Activated naive CD4-positive, alpha-beta T cell treated with anti-CD3 and anti-CD28 coated beads, Interleukin-2, amount 50 U/mL, for 16 hours (primary cell): ENCODE data around the gene LRP8.
"Not testable (repeated sequence)": the region's sequence is repeated elsewhere in the genome, so short reads cannot be mapped to it uniquely, and the experiment has no call there.

Experiments used
- DNase-seq: peaks from one replicate; pipeline ENCODE4 v3.0.0-alpha.2; 2020

Gene LRP8

GRCh38 chr1:53303726-53304515 is 23.9 kb downstream of the LRP8 start:
- DNase-seq: no peak

- DNase-seq: no peak
Measured at GRCh38 chr1:53303243-53303642, 24.6 kb downstream of the LRP8 start.

- no peak for DNase-seq
Measured at GRCh38 chr1:53299233-53299632, 28.6 kb downstream of the LRP8 start.

DNA sequence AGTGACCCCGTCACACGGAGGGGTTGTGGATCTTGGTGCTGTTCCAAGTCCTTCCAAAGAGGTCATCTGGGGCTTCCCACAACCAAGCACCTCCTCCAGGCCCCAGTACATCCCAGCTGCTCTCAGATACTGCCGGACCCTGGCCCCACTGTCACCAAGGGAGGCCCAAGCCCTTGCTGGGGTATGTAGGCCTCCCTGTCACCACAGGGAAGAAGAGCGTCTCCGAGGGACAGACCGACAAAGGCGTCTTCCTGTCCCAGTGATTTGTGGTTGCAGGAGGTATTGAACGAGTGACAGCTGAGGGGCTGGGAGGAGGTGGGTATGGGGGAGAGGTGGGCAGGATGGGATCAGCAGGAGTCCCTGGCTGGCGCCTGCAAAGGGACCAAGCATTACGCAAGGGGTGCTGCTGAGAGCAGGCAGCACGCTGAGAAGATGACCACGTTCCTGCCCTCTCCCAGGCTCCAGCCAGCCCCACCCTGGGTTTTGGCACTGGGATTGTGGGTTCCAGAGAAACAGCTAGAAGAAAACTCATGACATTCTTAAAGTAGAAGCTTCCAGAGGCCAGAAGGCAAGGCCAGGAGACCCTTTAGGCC is 29.7 kb downstream of the LRP8 start:
- DNase-seq: no peak

DNA sequence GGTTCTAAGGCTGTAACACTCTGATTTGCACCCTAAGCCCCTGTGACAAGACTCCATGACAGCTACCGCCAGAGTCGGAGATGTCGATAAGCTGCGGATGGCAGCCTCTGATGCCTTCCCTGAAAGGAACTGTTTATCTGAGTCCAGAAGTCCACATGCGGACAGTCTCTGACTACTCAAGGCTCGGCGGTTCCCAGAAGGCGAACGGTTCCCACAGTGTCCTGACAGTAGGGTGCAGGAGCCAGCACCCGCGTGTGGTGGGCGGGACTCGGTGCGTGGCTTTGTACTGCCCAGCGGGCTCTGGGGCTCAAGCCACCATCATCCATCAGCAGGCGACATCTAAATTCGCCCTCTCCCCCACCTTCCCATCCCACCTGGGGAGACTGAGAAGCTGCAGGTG is 30.7 kb downstream of the LRP8 start:
- no peak for DNase-seq

GRCh38 chr1:53296117-53296749 is 31.6 kb downstream of the LRP8 start:
- DNase-seq: no peak

DNA sequence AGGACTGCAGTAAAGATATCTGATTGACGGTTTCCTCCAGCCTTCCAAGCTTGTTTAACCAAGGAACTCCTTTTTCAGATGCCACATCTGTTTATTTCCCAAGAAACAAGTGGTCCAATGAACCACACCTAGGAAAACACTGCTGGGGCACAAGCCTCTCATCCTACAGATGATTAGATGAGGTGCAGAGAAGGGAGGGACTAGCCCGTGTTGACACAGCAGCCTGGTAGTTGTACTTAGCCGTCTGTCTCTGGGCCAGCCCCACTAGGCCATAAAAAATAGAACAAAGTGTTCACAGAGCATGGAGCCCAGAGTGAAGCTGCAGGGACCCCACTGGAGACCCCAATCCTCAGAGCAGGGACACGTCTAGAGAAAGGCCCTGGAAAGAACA is 32.1 kb downstream of the LRP8 start:
- DNase-seq: no peak

DNA sequence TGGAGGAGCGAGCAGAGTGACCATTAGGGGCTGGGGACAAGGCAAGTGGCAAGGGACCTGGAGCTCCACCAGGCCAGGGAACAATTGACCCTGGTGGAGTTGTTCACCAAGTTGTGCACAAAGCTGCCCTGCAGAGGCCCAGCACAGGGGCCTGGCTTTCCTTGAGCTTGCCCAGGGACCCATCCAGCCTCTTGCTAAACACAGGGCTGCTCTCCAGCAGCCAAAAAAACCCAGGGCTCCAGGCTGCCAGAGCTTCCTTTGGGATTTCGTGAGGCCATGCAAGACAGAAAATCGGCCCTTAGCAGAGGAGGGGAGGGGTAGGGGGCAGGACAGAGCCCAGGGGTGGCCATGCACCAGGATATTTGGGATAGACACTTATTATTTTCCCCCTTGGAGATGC is 32.6 kb downstream of the LRP8 start:
- no peak for DNase-seq

DNA sequence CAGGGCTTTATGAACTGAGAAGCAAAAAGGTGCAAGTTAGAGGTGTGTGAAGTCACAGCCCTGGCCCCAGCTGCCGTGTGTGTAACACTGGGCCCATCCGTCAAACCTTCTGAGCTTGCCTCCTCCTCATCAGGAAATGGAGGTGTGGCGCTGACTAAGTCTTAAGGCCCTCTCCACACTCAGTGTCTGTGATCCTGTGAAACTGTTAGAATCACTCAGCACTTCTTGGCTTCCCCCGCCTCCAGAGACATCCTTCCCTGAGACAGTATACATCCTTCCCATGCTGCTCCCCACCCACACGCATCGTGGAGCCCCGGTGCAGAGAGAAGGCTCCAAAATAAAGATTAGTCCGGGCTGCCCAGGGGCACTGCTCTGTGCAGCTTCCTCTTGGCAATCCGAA is 33.3 kb downstream of the LRP8 start:
- peak; percentile 38 for DNase-seq

GRCh38 chr1:53294061-53294460 is 33.8 kb downstream of the LRP8 start:
- no peak for DNase-seq

GRCh38 chr1:53293123-53293522 is 34.7 kb downstream of the LRP8 start:
- DNase-seq: no peak

GRCh38 chr1:53292690-53293089 is 35.2 kb downstream of the LRP8 start:
- DNase-seq: no peak

GRCh38 chr1:53291574-53291973 is 36.3 kb downstream of the LRP8 start:
- DNase-seq: no peak

DNA sequence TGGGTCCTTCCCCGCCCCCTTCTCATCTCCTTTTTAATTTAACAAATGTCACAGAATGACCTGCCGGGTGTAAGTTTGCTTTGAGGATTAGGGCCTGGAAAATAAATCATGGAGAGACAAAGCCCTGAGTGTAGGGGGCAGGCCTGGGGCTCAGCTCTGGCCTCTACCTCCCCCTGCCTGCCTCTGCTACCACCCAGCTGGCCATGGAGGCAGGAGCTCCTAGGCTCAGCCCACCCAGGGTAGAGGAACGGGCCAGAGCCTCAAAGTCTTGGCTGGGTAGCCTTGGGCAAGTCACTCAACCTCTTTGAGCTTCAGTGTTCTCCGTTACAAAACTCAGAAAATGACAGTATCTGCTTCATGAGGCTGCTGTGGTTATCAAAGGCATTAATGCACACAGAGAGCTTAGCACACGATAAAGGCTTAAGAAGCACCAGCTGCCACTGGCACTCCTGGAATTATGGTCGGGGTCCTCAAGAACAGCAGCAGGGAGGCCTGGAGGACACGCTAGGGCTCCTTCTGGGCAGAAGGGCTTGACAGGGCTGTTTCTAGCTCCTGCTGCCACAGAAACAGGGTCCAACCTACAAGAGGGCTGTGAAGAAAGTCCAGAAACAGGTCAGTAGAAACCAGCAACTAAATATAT is 39.0 kb downstream of the LRP8 start:
- DNase-seq: no peak

GRCh38 chr1:53288002-53288789 is 39.7 kb downstream of the LRP8 start:
- DNase-seq: no peak

DNA sequence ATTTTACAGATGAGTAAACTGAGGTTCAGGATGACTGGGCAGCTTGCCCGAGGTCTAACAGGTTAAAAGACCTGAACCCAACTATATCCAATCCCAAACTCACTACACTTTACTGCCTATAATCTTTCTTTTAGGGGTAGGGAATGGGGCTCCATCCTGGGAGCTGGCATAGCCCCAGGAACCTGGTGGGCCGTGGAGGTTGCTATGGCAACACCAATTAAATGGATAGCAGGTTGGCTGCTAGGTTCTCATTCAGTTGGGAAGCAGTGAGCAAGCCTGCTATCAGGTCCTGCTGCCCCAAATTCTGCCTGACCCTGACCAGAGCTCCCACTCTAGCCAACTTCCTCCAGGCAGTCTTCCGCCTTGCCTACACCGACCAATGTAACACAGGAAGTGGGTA is 40.9 kb downstream of the LRP8 start:
- no peak for DNase-seq

DNA sequence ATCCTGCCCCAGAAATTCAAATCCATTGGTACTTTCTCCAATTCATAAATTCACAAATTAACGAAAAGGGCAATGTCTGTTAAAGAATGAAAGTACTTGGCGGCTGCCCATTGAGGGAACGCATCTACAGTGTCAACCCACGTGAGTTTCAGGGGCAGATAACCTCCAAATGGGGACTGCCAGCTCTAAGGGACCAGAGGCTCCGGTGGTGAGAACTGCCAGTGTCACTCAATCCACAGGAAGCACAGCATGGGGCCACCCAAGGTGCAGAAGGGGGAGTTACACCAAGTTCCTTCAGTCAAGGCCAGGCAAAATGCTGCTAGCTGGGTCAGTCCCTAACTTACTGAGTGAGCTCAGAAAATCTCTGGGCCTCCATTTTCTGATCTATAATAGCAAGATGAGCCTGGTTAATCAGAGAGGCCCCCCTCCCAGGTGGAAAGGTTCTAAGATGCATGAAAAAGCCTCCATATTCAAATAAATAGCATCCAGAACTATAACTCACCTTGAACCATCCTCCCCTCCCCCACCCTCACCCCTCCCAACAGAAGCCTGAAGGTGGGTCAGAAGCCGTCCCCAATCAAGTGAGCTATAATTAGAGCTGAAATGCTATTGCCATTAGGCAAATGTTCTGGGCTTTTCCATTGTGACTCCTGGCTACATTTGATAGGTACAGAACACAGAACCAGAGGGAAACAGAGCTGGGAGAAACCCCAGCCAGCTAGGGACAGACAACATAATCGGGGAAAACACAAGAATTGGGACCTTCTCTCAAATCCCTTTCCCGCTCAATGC is 41.7 kb downstream of the LRP8 start:
- DNase-seq: no peak

GRCh38 chr1:53285546-53285945 is 42.3 kb downstream of the LRP8 start:
- DNase-seq: no peak

DNA sequence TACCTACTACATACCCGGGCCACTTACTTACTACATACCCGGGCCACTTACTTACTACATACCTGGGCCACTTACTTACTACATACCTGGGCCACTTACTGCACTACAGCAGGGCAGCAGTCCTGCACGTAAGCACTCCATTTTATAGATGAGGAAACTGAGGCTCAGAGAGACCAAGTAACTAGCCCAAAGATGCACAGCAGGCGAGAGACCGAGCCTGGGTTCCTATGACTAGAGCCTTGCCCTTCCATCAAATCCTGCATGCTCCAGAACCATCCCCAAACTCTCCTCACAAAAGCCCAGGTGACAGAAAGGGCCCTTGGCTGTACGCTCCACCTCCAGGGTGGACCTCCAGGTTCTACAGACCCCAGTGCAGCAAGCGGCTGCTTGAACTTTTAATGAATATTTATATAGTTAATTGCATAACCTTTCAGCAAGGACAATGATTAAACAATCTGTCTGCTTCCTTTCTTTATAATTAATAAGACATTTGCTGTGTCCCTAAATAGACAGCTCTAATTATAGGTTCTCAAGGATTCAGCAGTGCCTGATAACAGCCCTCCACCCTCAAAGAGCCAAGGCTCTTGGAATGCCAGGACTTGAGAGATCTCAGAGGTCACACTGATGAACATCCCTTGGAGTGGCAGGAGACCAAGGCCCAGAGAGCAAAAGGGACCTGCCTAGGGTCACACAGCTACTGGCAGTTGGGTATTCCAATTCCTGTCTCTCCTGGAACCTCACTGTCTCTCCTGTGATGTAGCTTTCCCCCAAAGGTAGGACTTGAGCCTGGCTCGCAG is 43.4 kb downstream of the LRP8 start:
- DNase-seq: no peak

DNA sequence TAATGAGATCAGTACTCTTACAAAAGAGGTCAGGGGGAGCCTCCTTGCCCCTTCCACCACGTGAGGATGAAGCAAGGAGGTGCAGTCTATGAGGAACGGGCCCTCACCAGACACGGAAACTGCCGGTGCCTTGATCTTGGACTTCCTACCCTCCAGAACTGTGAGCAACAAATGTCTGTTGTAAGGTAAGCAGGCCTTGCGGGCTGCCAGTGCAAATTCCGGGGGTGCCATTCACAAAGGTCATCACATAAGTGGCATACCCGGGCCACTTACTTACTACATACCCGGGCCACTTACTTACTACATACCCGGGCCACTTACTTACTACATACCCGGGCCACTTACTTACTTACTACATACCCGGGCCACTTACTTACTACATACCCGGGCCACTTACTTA is 44.7 kb downstream of the LRP8 start:
- DNase-seq: not testable (repeated sequence)

GRCh38 chr1:53281133-53281532 is 46.7 kb downstream of the LRP8 start:
- DNase-seq: no peak
